Medulla oblongata (tissue), 1 donor: Measurements from ENCODE around the gene TRIML2.
"Not testable (repeated sequence)": the region's sequence is repeated elsewhere in the genome, so short reads cannot be mapped to it uniquely, and the experiment has no call there.

ENCODE experiments used
- DNase-seq: peaks from one replicate; pipeline ENCODE4 v3.0.0-alpha.2; 2015; ENCODE audit errors: extremely low spot score

Gene TRIML2

DNA sequence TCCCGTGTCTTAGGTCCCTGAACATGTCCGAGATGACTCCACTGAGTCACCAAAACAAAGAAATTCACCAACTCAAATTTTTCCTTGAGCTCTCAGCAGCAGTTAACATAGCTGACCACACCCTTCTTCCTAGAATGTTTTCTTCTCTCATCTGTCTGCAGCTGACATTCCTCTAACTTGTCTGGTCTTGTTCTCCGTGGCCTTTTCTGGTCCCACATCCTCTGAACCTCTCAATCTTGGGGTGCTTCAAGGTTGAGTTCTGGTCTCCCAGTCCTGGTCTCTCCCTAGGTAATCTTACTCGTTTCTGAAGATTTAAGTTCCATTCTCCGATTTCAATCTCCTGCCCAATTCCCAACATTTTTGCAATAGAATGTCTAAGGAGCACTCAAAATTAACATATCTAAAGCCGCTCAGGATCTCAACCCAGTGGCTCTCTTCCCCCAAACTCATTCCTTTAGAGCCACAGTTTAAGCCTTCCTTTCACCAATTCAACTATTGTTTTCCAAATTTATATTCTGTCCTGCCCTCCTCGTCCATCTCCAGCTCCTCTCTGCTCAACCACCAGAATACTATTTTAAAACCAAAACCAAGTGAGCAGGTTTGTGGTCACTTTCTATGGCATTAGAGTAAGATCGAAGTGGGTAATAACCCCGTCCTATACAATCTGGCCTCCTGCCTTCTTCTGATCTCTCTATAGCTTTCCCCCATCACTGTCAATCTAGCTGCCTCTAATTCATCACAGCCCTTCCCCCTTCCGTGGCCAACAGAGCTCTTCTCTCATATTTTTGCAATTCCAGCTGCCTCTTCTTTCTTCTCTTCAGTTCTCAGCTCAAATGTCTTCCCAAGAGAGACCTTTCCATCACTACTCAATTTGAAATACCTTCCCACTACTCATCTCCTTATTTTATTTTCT, 1.2 kb downstream of the TRIML2 start:
- DNase-seq: no peak

GRCh38 chr4:188106454-188106853, 2.9 kb downstream of the TRIML2 start:
- DNase-seq: no peak

GRCh38 chr4:188092824-188093223, 16.6 kb downstream of the TRIML2 start:
- no peak for DNase-seq

DNA sequence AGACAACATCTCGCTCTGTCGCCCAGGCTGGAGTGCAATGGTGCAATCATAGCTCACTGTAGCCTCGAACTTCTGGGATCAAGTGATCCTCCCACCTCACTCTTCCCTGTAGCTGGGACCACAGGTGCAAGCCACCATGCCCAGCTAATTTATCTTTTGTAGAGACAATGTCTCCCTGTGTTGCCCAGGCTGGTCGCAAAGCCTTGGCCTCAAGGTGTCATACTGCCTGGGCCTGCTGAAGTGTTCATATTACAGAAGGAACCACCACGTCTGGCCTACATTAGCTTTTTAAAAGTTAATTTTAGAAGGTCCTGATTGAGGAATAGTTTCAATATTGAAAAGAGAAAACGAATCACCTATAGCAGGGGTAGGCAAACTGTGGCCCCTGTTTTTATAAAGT, 22.5 kb downstream of the TRIML2 start:
- DNase-seq: no peak

- DNase-seq: no peak
Observed at GRCh38 chr4:188082796-188083195, 26.6 kb downstream of the TRIML2 start.

DNA sequence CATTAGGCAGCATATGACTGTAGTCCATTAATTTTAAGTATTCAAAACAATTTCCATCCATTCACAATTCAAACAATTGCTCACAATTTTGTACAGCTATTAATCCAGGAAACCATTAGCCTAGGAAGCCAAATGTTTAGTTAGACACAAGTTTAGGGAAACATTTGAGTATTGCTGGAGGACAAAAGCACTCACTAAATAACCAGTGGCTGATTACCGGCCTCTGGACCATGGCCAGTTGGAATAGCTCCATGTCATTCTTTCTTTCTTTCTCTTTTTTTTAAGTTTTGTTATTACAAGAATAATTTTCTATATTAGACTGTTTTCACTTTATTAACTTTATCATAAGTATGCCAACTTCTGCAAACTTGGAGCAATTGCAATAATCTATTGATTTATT, 31.3 kb downstream of the TRIML2 start:
- no peak for DNase-seq

- DNase-seq: no peak
Observed at GRCh38 chr4:188076169-188076568, 33.2 kb downstream of the TRIML2 start.

DNA sequence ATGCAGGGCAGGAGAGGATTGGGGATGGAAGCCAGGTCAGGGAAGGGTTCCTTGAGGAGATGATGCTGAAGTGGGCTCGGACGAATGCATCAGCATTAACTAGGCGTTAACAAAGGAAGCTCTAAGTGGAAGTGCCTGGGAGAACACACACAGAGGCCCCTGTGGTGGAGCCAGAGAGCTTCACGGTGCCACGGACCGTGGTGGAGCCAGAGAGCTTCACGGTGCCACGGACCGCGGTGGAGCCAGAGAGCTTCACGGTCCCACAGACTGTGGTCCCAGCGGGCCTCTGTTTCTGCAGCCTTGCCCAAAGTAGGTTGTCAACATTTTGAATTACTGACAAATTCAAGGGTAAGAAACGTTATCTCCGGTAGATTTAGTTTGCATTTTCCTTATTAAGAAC, 48.3 kb downstream of the TRIML2 start:
- DNase-seq: no peak

DNA sequence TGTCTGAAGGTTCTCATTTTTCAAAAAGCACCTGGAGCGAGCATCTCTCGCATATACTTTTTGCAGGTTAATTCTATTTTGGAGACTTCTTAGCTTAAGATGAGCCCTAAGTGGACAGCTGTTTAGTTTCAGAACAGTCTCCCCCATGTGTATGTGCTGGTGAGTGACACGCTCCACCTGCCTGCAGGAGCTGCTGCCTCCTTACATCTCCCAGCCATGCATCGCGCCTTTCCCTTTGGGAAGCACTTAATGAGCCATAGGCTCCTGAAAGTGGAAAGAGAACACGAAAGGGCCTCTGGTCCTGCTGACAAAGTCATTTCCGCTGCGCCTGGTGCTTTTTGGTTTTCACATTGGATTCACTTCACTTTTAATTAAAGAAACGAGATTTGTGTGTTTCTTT, 56.1 kb downstream of the TRIML2 start:
- DNase-seq: no peak

GRCh38 chr4:188046657-188047056, 62.7 kb downstream of the TRIML2 start:
- DNase-seq: no peak

GRCh38 chr4:188045461-188045860, 63.9 kb downstream of the TRIML2 start:
- not testable (repeated sequence) for DNase-seq

DNA sequence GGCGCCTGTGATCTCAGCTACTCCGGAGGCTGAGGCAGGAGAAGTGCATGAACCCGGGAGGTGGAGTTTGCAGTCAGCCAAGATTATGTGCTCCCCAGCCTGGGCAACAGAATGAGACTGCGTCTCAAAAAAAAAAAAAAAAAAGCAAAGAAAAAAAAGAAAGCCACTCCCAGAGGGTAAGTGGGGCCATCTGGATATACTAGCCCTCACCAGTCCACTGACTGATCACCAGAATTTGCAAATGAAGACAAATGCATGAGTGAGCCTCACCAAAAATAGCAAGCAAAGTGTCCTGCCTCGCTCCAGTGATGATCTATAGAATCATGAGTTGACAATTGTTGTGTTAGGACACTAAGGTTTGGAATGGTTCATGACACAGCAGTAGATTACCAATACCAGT, 66.2 kb downstream of the TRIML2 start:
- DNase-seq: no peak

DNA sequence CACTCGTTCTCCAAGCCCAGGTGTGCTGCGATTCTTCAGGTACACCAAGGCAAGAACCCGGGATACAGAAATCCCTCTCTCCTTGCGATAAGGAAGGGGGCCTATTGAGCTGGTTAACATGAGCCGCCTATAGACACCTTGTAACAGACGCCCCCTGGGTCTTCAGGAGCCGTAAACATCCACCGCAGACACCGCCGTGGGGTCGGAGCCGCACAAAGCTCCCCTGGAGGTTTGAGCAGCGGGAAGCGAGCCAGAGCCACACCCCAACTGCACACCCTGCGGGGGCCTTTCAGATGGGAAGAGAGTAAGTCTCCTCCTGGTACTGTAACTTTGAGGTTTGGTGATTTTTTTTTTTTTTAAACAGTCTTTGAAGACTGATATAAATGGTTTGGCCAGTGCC, 67.2 kb downstream of the TRIML2 start:
- DNase-seq: no peak

- no peak for DNase-seq
Observed at GRCh38 chr4:188041721-188042120, 67.7 kb downstream of the TRIML2 start.
